Activated T-cell treated with anti-CD3 and anti-CD28 coated beads, Interleukin-2, amount 50 U/mL, for 24 hours (primary cell): ENCODE results near the gene LYRM4.

ENCODE experiments used
- DNase-seq: peaks from one replicate; pipeline ENCODE4 v3.0.0-alpha.2; 2020
- H3K27ac Mint-ChIP-seq: 2 replicates; pipeline ENCODE4 v1.8.0; 2020; ENCODE audit warnings: mild to moderate bottlenecking, mixed read lengths
- H3K27me3 Mint-ChIP-seq: 2 replicates; pipeline ENCODE4 v1.8.0; 2020; ENCODE audit warnings: mixed read lengths
- H3K36me3 Mint-ChIP-seq: 2 replicates; pipeline ENCODE4 v1.8.0; 2020; ENCODE audit warnings: low read depth, mixed read lengths
- H3K4me1 Mint-ChIP-seq: 2 replicates; pipeline ENCODE4 v1.8.0; 2020; ENCODE audit warnings: low read depth, mixed read lengths
- H3K4me3 Mint-ChIP-seq: 2 replicates; pipeline ENCODE4 v1.8.0; 2020; ENCODE audit warnings: mild to moderate bottlenecking, moderate library complexity, mixed read lengths
- H3K9me3 Mint-ChIP-seq: 2 replicates; pipeline ENCODE4 v1.8.0; 2020; ENCODE audit warnings: mixed read lengths

Gene LYRM4

DNA sequence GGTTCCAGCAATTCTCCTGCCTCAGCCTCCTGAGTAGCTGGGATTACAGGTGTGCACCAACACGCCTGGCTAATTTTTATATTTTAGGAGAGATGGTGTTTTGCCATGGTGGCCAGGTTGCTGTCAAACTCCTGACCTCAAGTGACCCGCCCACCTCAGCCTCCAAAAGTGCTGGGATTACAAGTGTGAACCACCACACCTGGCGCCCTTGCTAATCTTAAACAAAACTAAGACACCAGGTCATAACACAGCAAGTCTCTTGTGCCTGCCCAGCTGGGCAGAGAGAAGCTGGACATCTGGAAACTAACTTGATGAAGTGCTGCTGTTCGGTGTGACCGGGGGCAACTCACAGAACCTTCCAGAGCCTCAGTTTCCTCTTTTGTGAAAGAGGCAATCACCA lies 107.6 kb downstream of the LYRM4 start:
- no peaks in the 10 kb centered on the region for H3K4me1 Mint-ChIP-seq
- DNase-seq = no peak
- H3K4me3 Mint-ChIP-seq = no peak overlapping the region
- no peak overlapping the region for H3K27ac Mint-ChIP-seq
- no peaks in the 10 kb centered on the region for H3K36me3 Mint-ChIP-seq
- no peaks in the 10 kb centered on the region for H3K27me3 Mint-ChIP-seq
- no peaks in the 10 kb centered on the region for H3K9me3 Mint-ChIP-seq

DNA sequence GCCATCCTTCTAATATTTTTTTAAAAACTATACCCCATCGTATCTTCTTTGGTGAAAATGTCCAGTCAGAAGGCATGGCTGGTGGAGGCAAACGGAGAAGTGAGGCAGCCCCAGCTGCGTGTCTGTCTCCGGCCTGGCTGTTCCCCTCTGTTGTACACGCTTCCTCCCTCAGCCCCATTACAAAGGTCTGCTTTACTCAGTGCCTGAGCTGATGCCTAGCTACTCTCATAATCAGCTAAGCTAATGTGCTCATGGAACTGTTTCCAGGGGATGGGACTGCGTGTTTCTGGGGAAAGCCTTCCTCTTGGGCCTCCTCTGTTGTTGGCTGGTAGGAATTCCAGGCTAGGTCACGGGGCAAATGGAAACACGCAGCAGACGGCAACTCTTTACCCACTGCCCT lies 108.3 kb downstream of the LYRM4 start:
- Mint-ChIP-seq H3K27ac (no peak overlapping the region), H3K4me3 (no peak overlapping the region), H3K4me1 (no peaks in the 10 kb centered on the region), H3K9me3 (no peaks in the 10 kb centered on the region), H3K36me3 (no peaks in the 10 kb centered on the region), H3K27me3 (no peaks in the 10 kb centered on the region)
- no peak for DNase-seq

DNA sequence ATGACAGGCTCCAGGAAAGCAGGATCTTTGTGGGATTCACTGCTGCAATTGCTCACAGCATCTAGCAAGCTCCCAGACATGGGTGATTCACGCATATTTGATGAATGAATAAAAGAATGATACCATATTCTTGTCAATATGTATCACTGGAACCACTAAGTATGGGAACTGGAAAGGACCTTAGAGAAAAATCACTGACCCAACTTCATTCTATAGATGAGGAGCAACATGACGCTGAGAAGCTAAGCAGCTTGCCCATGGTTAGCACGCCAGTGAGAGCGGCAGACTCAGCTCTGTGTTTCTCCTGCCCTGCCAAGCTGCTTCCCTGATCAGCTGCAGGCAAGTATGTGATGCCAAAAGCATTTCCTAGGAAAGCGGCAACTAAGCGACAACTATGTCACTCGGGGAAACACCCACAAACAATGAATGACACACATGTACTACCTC lies 108.8 kb downstream of the LYRM4 start:
- no peak for DNase-seq
- no peaks in the 10 kb centered on the region for H3K4me1 Mint-ChIP-seq
- H3K36me3 Mint-ChIP-seq = no peaks in the 10 kb centered on the region

DNA sequence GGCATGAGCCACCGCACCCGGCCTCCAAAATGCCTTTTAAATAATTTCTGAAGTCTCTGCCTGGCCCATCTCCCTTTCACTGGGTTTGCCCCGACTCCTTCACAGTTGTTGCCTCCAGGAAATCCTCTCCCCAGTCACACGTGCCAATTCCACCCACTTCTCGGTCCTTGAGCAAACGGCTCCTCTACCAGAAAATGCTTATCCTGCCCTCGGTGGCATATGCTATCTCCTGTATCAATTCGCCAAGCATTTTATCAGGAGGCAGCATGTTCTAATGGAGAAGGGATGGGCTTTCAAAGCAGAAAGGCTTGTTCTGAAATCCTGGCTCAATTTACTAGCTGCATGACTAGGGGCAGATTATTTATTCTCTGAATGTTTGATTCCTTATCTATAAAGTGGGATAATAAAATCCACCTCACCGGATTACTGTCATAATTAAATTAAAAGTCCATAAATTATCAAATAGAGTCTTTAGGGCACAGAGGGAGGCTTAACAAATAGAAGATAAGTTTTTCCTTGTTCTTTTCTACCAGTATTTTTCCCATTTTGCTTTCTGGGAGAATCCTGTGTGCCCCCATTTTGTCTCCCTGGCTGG lies 109.3 kb downstream of the LYRM4 start:
- H3K36me3 Mint-ChIP-seq = no peaks in the 10 kb centered on the region
- H3K4me1 Mint-ChIP-seq = no peaks in the 10 kb centered on the region
- H3K27ac Mint-ChIP-seq = peak overlapping the region; percentile 28
- H3K27me3 Mint-ChIP-seq = no peaks in the 10 kb centered on the region
- H3K9me3 Mint-ChIP-seq = no peaks in the 10 kb centered on the region
- H3K4me3 Mint-ChIP-seq = no peak overlapping the region
- no peak for DNase-seq

More for the DNA sequence above, 108.8 kb downstream of the LYRM4 start:
- no peaks in the 10 kb centered on the region for H3K27me3 Mint-ChIP-seq
- H3K9me3 Mint-ChIP-seq = no peaks in the 10 kb centered on the region
- no peak overlapping the region for H3K27ac Mint-ChIP-seq
- H3K4me3 Mint-ChIP-seq = no peak overlapping the region

DNA sequence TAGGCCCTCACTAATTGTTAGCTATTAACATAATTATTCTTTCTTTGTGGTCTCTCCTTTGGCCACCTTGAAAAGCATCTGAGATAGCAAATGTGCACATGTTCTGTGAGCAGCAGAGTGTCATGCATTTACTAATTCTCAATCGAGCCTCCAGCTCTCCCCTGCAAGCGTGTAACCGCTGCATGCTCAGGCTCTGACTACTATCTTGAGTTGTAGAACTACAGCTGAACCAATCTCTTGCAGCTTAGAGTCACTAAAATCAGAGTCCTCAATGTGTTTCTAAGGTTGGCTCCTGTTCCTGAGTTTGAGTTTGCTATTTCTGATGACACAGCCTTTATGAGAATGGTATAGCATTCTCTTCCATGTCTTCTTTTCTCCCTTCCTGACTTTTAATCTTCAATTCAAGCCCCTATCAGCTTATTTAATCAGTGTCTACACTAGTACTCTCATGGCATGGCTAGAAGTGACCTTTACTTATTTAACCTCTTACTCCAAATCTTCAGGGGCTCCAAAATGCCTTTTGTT lies 110.1 kb downstream of the LYRM4 start:
- H3K4me3 Mint-ChIP-seq = no peak overlapping the region
- H3K27ac Mint-ChIP-seq = no peak overlapping the region
- no peaks in the 10 kb centered on the region for H3K27me3 Mint-ChIP-seq
- no peaks in the 10 kb centered on the region for H3K4me1 Mint-ChIP-seq
- H3K36me3 Mint-ChIP-seq = no peaks in the 10 kb centered on the region
- no peaks in the 10 kb centered on the region for H3K9me3 Mint-ChIP-seq
- DNase-seq = no peak

DNA sequence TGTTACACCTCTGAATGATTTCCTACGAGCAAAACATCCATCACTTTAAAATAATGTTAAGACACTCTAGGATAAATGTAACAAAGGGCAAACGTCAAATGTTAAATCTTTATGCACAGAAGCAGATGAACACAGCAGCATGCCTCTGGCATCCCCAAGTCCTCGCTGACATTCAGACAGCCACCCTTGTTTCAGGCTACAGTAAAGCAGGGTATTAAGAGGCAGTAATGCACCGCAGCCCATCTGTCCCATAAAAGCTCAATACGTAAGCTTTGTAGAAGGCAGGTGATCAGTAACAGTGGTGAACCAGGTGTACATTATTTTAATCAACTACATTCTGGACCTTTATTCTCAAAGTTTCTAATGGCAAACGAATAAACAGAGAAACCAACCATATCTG lies 110.9 kb downstream of the LYRM4 start:
- DNase-seq = no peak
- Mint-ChIP-seq H3K27me3 (no peaks in the 10 kb centered on the region), H3K36me3 (peaks cover under 1% of the 10 kb centered on the region), H3K9me3 (no peaks in the 10 kb centered on the region), H3K4me1 (no peaks in the 10 kb centered on the region), H3K4me3 (no peak overlapping the region), H3K27ac (no peak overlapping the region)

DNA sequence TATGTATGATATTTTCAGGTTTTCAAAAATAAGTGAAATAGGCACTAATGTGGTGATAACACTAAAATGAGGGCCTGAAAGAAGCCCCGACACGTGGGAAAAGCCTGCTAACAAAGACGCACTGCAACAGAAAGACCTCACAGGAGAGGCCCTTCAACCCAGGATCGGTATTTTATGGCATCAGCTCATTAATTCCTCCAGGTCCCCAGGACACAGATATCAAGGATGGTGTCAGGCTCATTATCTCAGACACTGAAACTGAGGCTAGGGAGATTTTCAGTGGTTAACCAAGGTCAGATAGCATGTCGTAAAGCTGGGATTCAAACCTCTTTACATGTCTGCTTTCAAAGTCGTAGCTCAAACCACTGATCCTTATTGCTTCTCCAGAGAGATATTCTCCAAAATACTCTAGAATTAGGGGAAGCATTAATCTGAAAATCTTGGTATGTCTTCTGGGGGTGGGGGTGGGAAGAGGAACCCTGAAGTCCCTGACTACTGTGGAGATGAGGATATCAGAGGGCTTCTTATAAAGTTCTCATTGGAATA lies 111.5 kb downstream of the LYRM4 start:
- DNase-seq = no peak
- no peaks in the 10 kb centered on the region for H3K4me1 Mint-ChIP-seq
- peaks cover 3% of the 10 kb centered on the region for H3K36me3 Mint-ChIP-seq
- no peaks in the 10 kb centered on the region for H3K27me3 Mint-ChIP-seq
- no peak overlapping the region for H3K4me3 Mint-ChIP-seq
- no peaks in the 10 kb centered on the region for H3K9me3 Mint-ChIP-seq
- no peak overlapping the region for H3K27ac Mint-ChIP-seq

DNA sequence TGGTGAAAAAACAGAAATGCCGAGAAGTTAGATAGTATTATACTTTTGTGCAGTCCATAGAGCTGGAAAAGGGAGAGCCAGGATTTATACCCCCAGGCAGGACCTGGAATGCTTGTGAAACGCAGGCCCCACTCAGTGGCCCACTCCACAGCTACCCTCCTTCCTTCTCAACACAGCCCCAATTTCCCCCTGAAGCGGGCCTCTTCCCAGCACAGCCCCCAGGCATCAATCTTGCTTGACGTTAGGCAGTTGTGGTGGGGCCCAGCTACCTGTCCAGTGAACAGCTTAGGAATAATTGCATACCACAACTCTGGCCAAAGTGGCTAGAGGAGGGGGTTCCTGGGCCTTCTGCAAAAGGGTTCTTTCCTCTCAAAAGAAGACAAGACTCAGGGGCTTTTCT lies 114.4 kb downstream of the LYRM4 start:
- Mint-ChIP-seq H3K36me3 (peaks cover 7% of the 10 kb centered on the region), H3K4me3 (no peak overlapping the region), H3K9me3 (no peaks in the 10 kb centered on the region), H3K27ac (no peak overlapping the region), H3K27me3 (no peaks in the 10 kb centered on the region), H3K4me1 (peaks cover 4% of the 10 kb centered on the region)
- DNase-seq = no peak

DNA sequence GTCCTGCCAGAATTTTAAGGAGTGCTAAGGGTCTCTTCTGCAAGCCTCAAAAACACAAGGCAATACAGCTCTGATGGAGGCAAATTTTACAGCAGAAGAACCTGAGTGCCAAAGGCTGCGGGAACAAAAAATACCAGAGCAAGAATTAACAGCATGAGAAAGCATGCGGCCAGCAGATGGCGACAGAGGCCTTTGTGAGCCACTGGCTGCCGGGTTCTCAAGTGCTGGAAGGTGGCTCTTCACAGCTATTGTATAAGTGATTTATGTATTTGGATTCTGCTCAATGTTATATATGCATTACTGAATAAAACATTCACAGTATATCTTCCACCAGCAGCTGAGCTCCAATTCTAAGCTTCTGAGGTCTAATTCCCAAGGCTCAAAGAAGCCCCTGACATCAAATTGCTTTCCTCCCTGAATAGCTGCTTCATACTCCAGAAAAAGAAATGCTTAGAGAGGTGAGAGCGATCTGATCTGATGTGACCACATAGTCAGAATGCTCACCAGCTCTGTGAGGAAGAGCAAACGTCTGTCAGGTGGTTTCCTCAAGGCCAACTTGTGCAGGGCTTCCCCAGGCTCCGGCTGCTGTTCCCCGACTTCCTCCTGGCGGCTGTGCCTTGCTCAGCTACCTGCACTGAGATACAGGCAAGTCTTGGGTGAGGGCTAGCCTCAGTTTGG lies 117.0 kb downstream of the LYRM4 start:
- Mint-ChIP-seq H3K9me3 (no peaks in the 10 kb centered on the region), H3K4me1 (peaks cover 4% of the 10 kb centered on the region), H3K36me3 (peaks cover 7% of the 10 kb centered on the region), H3K4me3 (no peak overlapping the region), H3K27me3 (no peaks in the 10 kb centered on the region), H3K27ac (no peak overlapping the region)
- peak; percentile 88 for DNase-seq

DNA sequence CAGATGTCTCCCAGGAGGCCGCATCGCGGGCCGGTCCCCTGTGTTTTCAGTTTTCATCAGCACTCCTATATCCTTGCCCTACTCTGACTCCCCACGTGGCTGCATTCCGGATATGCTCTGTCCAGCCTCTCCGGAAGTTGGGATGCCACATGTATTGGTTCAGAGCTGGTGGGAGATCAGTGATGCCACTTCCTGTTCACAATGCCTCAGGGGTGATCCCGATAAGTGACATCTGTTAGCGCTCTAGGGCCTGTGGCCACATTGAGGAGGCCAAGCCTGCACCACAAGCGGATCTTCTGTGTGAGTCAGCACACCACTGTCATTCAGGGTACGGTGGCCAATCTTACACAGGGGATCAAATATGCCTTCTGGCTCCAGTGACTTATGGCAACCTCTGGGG lies 117.8 kb downstream of the LYRM4 start:
- H3K27me3 Mint-ChIP-seq = no peaks in the 10 kb centered on the region
- no peaks in the 10 kb centered on the region for H3K9me3 Mint-ChIP-seq
- DNase-seq = no peak
- peaks cover 7% of the 10 kb centered on the region for H3K36me3 Mint-ChIP-seq
- H3K27ac Mint-ChIP-seq = no peak overlapping the region
- peaks cover 4% of the 10 kb centered on the region for H3K4me1 Mint-ChIP-seq
- H3K4me3 Mint-ChIP-seq = no peak overlapping the region

DNA sequence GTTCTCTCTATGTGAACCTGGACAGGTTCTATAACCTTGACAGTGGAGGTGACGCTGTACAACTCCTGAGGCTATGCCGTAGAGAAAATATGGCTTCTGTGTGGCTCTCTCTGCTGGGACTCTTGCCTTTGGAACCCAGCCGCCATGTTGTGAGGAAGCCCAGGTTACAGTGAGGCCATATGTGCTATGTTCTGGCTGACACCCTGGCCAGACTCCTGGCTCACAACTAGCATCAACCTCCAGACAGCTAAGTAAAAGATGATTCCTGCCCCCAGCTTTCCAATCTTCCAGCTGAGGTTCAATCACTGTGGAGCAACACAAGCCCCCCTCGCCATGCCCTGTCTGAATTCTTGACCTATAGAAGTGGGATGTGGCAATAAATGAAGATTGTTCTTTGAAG lies 118.6 kb downstream of the LYRM4 start:
- no peak for DNase-seq
- no peaks in the 10 kb centered on the region for H3K9me3 Mint-ChIP-seq
- H3K4me3 Mint-ChIP-seq = no peak overlapping the region
- H3K36me3 Mint-ChIP-seq = peaks cover 7% of the 10 kb centered on the region
- peaks cover 4% of the 10 kb centered on the region for H3K4me1 Mint-ChIP-seq
- H3K27ac Mint-ChIP-seq = no peak overlapping the region
- H3K27me3 Mint-ChIP-seq = no peaks in the 10 kb centered on the region

DNA sequence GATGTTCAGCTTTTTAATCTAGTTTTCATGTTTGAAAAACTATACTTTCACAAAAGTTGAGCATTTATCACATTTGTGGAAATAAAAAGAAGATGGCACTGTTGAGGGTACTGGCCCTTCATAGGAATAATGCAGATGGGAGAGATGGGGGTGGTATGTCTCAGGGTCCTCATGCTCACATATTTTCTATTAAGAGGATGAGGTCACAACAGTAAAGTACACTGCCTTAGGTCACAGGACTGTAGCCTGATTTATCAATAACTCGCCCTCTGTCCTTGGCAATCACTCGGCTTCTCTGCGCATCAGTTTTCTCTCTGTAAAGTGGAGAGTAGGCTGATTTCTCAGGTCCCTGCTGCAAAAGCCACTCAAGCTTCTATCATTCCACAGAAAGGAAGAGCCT lies 119.7 kb downstream of the LYRM4 start:
- H3K27ac Mint-ChIP-seq = no peak overlapping the region
- H3K4me1 Mint-ChIP-seq = peaks cover 4% of the 10 kb centered on the region
- no peaks in the 10 kb centered on the region for H3K27me3 Mint-ChIP-seq
- DNase-seq = no peak
- H3K9me3 Mint-ChIP-seq = no peaks in the 10 kb centered on the region
- H3K36me3 Mint-ChIP-seq = peaks cover 7% of the 10 kb centered on the region
- H3K4me3 Mint-ChIP-seq = no peak overlapping the region

DNA sequence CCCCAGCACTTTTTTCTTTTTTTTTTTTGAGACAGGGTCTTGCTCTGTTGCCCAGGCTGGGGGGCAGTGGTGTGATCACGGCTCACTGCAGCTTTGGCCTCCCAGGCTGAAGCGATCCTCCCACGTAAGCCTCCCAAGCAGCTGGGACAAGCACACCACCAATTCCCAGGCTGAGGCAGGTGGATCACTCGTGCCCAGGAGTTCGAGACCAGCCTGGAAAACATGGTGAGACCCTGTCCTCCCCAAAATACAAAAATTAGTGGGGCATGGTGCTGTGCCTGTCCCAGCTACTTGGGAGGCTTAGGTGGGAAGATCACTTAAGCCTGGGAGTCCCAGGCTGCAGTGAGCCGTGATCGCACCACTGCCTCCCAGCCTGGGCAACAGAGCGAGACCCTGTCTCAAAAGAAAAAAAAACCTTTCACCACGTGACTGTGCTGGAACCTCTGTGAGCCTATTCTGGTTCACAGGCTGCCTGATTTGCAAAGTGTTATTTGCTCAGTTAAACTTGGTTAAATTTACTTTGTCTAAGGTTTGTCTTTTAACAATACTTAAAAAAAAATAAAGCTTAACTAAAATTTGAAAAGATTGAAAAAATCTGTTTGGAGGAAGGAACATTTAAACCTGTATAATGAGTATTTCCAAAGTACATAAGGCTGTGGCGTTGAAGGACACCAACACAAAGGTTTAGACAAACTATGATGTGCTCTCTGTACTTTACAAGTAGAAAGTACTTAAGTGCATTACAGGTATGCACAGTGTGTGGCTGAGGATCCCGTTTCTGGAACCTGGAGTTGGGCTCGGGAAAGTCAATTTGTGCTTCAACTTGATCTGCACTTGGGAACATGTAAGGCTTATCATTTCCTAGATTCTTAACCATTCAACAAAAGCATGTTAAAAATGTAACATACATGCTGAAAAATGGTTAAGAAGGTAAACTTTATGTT lies 120.7 kb downstream of the LYRM4 start:
- Mint-ChIP-seq H3K9me3 (no peaks in the 10 kb centered on the region), H3K4me1 (peaks cover 6% of the 10 kb centered on the region), H3K36me3 (peaks cover 11% of the 10 kb centered on the region), H3K4me3 (no peak overlapping the region), H3K27me3 (no peaks in the 10 kb centered on the region), H3K27ac (no peak overlapping the region)
- DNase-seq = no peak

DNA sequence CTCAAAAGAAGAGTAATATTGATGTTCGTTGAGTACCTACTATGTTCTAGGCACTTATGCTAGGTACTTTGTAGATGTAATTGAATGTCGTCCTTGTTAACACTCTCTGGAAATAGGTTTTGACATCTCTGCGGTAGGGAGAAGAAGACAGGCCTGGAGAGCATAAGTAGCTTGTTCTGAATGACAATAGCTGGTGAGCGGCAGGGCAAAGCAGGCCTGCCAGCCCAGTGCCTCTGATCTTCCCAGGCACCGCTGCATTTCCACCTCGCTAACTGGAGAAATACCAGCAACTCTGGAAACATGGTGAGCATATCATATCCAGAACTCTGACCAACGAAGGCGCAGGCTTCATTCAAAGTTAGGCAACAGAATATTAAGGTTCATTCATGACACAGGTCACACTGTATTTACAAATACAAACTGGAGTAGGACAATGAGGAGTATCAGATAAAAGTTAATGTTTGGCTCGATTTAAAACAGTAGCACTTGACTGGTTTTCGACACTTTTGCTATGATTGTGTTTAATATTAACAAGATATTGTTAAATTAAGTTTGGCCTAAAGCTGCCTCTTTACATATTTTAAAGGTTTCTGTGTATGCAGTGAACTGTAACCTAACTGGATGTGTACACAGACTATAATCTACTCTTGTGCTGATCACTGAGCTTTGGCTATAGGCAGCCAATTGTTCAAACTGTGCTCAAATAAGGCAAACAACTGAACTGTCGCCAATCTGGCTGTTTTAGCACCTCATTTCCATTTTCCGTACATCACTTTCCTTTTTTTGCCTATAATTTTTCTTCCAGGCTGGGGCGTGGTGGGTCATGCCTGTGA lies 121.5 kb downstream of the LYRM4 start:
- H3K9me3 Mint-ChIP-seq = no peaks in the 10 kb centered on the region
- H3K27me3 Mint-ChIP-seq = no peaks in the 10 kb centered on the region
- no peak for DNase-seq
- H3K4me3 Mint-ChIP-seq = no peak overlapping the region
- peaks cover 9% of the 10 kb centered on the region for H3K36me3 Mint-ChIP-seq
- peaks cover 6% of the 10 kb centered on the region for H3K4me1 Mint-ChIP-seq
- H3K27ac Mint-ChIP-seq = no peak overlapping the region
